Activated CD4-positive, alpha-beta T cell treated with anti-CD3 and anti-CD28 coated beads, Interleukin-2, amount 50 U/mL, for 48 hours (primary cell): ENCODE measurements around the gene IQSEC1.
A peak's percentile ranks its signal among the peaks of the same experiment; 100 is the strongest.
"Not testable (repeated sequence)": the region's sequence is repeated elsewhere in the genome, so short reads cannot be mapped to it uniquely, and the experiment has no call there.

ENCODE experiments used
- DNase-seq, 2 experiments: peaks; one replicate each; pipeline ENCODE4 v3.0.0-alpha.2; 2020

IQSEC1 gene

DNA sequence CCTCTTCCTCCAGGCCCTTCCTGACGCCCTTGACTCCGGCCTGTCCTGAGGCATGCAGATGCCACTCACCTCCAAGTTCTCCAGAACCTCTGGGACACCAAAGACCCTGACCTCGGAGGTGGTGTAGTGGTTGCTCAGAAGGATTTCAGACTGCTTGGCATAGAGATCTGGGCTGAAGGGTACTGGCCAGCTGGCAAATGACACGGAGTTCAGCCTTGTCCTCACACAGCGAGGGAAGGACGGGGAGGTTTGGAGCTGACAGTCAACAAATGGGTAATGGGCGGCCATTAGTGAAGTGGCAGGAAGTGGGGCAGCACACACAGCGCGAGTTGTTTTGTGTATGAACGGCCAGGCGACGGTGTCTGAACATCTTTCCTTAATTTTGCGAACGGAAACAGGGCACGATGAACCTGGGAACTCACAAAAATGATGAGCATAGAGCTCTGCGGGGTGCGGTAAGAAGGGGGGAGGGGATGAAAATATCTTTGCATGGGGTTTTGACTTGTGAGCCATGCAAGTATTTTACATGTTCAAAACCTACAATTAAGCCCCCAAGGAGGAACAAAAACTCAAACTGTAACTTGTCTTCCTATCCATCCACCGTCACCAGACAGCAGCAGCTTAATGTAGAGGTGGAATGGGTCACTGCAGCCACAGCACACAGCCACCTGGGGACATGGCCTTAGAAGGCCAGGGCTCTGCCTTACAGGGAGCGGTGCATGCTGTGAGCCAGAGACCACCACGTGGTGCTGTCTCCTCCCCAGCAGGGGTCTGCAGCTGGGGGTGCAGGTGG lies 188.2 kb downstream of the IQSEC1 start:
- no peak for DNase-seq

DNA sequence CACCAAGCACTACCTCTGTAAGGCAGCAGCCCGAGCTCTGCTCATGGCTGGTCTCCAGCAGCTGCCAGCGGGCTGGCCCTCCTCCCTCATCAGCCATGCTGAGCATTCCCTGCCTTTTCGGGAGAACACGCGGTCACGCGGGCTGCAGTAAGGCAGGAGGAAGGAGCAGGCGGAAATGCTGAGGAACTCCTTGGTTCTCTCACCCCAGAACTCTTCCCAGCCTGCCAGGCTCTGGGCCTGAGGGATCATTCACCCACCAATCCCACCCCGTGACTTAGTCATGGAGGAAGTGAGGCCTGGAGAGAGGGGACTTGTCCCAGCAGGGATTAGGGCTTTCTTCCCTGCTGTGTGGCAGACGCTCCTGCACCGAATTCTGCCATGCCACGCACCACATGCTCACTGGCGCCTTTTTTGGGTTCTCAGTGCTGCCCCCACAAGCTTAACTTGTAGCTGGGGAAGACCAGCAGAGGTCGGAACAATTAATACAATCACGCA lies 189.0 kb downstream of the IQSEC1 start:
- DNase-seq, result no peak

- DNase-seq, result no peak
These were observed 190.6 kb downstream of the IQSEC1 start for GRCh38 chr3:12882336-12883310.

DNA sequence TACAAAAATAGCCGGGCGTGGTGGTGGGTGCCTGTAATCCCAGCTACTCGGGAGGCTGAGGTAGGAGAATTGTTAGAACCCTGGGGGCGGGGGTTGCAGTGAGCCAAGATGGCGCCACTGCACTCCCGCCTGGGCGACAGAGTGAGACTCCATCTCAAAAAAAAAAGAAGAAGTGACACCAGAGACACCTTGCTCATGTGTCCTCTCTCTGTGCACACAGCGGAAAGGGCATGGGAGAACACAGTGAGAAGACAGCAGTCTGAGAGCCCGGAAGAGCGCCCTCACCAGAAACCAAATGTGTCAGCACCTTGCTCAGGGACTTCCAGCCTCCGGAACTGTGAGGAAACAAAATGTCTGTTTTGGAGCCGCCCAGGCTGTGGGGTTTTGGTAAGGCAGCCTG lies 191.4 kb downstream of the IQSEC1 start:
- DNase-seq, result not testable (repeated sequence)

- DNase-seq, result no peak
These were observed 193.9 kb downstream of the IQSEC1 start for GRCh38 chr3:12879191-12879815.

DNA sequence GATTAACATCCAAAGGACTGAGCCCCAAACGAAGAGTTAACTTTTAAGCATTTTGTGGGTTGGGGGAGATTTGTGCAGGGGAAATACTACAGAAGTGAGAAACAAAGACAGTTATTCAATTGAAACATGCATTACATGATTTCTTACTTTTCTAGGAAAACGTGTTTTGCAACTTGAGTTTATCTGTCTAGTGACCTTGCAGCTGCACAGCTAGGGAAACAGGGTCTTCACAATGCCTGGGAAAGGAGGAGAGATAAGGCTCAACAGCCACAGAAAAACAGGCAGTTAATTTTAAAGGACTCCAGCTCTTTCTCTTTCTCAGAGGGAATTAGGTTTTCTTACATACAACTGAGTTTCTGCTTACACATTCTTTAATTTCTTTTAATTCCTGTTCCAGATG lies 194.5 kb downstream of the IQSEC1 start:
- DNase-seq, result not testable (repeated sequence)

- DNase-seq, result no peak
These were observed 195.1 kb downstream of the IQSEC1 start for GRCh38 chr3:12878141-12878574.

DNA sequence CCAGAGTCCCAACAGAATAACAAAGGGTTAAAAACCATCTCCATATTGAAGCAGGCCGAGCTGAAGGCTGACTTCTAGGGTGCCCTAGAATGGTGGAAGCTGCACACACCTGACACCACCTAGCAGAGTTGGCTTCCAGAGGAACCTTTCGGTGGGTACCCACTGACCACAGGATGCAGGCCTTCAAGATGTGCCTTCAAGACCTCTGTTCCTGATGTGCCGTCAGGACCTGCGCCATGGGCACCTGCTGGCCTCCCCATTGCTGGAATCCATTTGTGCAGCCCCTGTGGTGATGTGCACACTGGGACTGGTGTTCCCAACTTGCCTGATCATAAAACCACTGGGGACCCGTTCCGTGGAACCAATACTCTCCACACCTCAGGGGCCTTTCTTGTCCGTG lies 196.2 kb downstream of the IQSEC1 start:
- no peak for DNase-seq

DNA sequence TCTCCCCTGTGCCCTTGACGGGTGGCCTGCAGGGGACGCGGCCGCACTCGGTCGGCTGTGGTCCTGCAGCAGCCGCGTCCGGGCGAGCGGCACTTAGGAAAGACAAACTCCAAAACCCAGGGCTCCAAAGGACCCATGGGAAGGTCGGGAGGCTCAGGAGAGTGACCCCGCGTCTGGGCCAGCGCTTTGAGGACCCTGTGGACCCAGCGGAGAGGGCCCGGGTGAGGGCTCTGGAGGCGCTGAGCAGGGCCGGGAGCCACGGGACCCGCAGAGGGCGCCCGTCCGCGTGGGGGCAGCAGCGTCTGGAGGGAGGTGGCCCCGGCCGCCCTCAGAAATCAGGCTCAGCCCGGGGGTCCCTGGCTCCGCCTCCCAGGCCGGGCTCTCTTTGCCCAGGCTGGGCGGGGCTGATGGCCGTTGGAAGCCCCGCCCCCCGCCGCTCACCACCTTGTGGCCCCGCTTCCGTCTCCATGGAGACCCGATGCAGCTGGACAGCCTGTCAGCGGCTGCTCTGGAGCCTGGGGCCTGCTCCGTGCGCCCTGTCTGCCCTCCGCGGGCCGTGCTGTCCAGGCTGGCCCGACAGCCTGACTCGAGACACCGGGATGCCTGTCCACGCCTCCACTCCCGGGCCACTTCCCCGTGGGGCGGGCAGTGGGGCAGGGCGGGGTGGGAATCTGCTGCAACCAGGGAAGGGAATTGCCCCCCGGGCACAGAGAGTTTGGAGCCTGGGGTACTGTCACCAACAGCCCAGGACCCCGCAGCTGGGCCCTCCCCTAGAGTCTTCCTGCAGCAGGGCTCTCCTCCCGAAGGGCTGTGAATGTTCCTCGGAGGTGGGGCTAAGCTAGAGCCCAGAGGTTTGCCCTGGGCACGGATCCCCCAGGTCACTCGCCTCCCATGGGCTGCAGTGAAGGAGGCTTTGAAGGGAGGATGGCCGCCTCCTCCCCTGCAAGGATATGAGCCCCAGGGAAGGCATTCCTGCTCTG lies 197.1 kb downstream of the IQSEC1 start:
- peak; percentile 16 to 30 for DNase-seq

GRCh38 chr3:12871404-12871983 lies 201.7 kb downstream of the IQSEC1 start:
- no peak for DNase-seq

- no peak for DNase-seq
These were observed 202.3 kb downstream of the IQSEC1 start for GRCh38 chr3:12870942-12871341.

DNA sequence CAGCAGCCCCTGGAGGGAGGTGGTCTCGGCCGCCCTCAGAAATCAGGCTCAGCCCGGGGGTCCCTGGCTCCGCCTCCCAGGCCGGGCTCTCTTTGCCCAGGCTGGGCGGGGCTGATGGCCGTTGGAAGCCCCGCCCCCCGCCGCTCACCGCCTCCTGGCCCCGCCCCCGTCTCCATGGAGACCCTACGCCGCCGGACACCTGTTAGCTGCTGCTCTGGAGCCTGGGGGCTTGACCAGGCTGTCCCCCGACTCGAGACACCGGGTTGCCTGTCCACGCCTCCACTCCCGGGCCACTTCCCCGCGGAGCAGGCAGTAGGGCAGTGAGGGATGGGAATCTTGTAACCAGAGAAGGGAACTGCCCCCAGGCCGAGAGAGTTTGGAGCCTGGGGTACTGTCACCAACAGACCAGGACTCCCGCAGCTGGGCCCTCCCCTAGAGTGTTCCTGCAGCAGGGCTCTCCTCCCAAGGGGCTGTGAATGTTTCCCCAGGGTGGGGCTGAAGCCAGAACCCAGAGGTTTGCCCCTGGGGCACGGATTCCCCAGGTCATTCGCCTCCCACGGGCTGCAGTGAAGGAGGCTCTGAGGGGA lies 204.1 kb downstream of the IQSEC1 start:
- peak; percentile 49 to 62 for DNase-seq

DNA sequence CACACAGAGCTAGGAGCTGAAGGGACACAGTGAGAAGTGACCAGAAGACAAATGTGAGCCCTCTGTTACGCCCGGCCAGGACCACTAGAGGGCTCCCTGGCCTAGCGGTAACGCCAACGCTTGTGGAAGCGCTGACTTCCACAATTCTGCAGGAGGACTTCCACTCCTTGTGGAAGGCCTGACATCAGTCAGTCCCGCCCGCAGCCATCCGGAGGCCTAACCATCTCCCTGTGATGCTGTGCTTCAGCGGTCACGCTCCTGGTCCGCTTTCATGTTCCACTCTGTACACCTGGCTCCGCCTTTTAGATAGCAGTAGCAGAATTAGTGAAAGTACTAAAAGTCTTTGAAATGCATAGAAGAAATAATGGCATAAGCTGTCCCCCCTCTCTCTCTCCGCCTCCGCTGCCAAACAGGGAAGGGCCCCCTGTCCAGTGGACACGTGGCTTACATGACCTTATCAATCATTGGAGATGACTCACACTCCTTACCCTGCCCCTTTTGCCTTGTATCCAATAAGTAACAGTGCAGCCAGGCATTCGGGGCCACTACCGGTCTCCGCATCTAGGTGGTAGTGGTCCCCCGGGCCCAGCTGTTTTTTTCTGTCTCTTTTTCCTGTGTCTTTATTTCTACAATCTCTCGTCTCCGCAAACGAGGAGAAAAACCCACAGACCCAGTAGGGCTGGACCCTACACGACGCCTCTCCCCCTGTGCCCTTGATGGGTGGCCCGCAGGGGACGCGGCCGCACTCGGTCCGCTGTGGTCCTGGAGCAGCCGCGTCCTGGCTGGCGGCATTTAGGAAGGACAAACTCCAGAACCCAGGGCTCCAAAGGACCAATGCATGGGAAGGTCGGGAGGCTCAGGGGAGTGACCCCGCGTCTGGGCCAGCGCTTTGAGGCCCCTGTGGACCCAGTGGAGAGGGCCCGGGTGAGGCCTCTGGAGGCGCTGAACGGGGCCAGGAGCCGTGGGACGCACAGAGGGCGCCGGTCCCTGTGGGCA lies 204.9 kb downstream of the IQSEC1 start:
- DNase-seq, result peak; percentile 69 to 79

GRCh38 chr3:12866836-12867235 lies 206.4 kb downstream of the IQSEC1 start:
- DNase-seq, result no peak

DNA sequence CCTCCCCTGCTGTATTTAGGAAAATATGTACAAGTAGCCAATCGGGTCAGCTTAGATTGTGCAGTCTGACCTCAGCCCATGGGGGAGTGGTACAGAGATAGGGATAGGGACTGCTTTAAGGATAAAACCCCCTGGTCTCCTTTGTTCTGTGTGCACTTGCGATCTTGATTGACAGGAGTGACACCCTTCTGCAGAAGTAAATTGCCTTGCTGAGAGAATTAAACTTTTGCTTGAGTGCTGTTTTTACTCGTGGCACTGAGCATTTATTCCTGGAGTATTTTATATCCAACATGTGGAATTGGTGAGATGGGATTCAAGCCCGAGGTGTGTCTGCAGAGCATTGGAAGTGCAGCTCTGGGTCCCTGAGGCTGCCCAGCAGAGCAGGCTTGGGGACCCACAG lies 208.0 kb downstream of the IQSEC1 start:
- DNase-seq, result no peak

DNA sequence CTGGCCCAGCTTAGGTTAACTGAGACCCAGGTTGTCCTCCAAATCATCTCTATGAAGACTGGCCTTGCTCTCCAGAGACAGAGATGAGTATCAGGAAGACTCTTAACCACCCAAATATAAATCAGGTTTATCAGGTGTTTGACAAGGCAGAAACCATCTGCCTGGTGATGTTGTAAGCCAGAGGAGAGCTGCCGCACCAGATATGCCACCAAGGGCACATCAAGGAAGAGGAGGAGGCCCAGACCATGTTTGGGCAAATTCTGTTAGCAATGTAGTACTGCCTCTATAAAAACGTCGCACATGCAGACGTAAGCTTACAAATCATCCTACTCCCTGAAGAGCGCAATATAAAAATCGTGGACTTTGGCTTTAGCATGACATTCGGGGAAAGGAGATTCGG lies 210.8 kb downstream of the IQSEC1 start:
- DNase-seq, result no peak

- DNase-seq, result no peak
These were observed 211.6 kb downstream of the IQSEC1 start for GRCh38 chr3:12861611-12862010.

DNA sequence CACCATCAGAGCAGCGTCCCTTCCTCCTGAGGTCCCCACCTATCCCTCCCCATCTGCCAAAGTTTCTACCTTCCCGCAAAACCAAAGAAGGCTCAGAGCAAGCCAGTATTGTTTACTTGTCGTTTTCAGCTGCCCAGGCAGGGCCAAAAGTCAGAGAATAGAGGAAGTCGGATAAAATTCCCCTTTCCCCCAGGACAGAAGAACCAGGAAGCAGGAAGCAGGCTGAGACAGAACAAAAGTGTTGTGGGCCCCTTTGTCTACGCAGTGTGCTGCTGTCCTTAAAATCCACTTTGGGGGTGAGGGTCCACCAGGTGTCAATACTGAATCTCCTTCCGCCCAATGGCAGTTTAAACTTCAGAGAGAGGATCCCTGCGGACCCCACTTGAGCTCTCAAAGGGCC lies 213.4 kb downstream of the IQSEC1 start:
- no peak for DNase-seq

GRCh38 chr3:12856626-12857025 lies 216.6 kb downstream of the IQSEC1 start:
- DNase-seq, result no peak

DNA sequence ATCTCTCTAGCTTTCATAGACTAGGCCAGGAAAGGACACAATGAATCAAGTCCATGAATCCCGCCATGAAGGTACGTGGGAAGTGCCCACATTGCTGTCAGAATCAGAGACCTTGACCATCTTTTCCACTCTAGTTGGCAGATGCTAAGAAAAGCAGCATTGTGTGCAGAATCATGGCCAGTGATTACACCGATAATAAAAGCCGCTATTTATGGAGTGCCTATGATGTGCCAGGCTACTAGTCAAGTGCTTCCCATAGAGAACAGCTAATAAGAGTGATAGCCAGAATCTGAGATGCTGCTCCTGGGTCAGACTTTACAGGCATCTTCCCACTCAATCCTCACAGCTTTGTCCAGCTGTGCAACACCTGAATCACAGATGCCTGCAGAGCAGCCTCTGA lies 218.7 kb downstream of the IQSEC1 start:
- no peak for DNase-seq
